GM18526 (cell line): Measurements from ENCODE around the gene BCAR1.

Experiments
- POLR2A ChIP-seq: IDR thresholded peaks from 3 replicates; pipeline ENCODE4 v1.6.1; 2011; ENCODE audit not compliant: insufficient read length; ENCODE audit errors: extremely low read depth

The BCAR1 gene

DNA sequence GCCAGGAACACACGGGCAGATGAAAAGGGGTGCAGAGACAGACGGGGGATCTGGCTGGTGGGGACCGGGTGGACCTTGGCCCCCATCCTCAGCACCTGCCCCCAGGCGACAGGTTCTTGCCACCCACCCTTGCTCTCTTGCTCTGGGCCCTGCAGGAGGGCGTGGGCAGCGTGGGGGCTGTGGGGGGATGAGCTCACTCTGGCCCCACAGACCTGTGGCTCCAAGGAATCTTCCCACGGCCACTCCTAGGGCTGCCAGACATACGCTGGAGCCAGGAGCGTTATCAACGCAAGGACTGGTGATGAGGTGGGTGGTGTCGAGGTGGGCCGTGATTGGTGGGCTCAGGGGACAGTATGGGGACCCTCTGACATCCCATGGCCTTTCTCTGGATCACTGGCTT is 26.3 kb downstream of the BCAR1 start:
- no peak for TF ChIP-seq POLR2A

DNA sequence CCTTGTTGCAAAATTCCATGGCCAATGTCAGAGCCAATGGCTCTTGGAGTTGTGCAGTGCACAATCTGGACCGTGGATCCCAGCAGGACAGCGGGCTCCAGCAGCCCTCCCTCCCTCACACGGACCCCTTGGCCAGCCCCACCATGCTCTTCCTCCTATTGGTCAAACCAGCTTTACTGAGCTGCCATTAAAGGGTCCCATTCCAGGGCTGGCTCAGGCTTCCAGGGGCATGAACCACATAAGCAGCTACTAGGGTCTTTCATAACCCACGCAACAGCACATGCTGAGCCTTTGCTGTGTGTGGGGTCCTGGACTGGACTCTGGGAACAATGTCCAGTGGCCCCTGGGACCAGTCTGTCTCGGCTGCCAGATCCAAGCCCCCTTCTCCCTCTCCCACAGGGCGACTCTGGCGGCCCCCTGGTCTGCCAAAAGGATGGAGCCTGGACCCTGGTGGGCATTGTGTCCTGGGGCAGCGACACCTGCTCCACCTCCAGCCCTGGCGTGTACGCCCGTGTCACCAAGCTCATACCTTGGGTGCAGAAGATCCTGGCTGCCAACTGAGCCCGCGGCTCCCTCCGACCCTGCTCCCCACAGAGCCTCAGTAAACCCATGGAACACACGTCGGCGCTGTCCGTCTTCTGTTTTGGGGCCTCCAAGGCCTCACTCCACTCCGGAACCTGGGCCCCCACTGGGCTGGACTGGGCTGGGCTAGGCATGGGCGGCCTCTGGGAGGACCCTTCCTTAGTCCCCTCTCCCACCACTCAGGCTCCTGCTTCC is 26.9 kb downstream of the BCAR1 start:
- TF ChIP-seq POLR2A, result no peak

DNA sequence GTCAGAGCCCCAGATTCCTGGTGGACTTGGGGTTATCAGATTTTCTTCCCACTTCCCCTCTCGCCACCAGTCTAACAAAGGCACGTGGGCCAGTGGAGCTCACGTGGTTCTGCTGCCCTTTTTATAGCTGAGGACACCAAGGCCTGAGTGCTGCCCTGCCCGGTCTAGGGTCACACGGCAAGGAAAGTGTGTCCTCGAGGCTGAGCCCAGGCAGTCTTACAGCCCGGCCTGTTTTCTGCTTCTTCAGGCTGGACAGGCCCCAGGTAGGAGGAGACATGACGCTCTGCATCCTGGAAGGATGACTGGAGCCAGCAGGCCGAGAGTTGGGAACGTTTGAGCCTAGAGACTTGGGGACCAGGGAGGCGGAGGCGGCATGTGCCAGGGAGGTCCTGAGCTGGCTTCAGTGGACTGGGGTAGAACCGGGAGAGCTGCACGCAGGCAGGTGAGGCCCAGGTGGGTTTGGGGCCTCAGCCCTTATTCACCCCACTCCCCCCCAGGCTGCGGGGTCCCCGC is 29.1 kb downstream of the BCAR1 start:
- no peak for TF ChIP-seq POLR2A

DNA sequence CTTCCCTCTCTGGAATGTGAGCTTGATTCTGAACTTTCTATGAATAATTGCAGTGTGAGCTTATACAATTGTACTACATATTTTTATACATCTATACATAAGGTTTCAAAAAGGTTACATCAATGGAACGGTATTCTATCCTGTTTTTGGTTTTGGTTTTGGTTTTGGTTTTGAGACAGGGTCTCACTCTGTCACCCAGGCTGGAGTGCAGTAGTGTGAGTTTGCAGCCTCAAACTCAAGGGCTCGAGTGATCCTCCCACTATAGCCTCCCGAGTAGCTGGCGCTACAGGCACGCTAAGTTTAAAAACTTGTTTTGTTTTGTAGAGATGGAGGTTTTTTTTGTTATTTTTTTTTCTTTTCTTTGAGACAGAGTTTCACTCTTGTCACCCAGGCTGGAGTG is 31.6 kb downstream of the BCAR1 start:
- TF ChIP-seq POLR2A, result no peak

DNA sequence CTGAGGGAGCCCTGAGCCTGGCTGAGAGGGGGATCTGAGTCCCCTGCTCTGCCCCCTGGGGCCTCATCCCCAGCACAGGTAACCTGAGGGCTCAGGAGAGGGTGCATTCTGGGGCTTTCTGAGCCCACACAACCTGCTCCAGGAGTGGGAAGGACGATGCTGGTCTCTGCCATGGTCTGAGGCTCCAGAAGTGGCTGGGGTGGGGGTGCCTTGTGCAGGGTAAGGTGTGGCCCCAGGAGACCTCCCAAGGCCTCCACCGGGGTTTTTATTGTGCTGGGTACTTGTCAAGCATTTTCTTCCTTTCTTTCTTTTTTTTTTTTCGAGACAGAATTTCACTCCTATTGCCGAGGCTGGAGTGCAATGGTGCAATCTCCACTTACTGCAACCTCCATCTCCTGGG is 32.3 kb downstream of the BCAR1 start:
- TF ChIP-seq POLR2A, result no peak

DNA sequence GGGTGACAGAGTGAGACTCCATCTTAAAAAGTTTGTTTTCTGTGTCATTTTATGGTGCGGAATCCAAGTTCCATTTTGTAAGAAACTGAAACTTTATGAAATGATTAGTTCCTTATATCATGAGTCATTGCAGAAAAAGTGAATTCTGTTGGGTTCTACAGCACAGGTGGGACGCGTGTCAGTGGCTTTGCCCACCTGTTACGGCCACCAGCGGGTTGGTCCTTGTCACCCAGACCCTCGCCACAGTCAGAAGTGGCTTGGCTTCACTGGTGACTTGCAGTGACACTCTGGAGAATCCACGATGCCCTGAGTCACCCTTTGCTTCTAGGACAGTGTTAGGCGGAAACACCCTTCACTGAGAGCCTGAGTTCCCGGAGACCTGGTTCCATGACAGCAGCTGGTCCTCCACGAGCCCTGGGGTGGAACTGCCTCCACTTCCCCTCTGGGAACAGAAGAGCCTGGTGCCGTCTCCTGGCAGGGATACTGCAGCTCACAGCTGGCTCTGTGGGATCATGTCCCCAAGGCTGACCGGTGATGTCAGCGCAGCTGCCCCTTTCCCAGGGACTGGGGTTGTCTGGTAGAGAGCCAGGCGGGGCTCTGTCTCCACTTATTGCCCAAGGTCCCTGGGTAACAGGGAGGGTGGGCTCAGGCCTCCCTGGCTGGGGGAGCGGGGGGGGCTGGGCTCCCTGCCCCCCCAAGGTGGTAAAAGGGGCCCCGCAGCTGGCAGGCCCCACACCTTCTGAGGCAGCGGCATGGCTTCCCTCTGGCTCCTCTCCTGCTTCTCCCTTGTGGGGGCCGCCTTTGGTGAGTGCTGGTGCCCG is 33.0 kb downstream of the BCAR1 start, which contains the start of gene CTRB1:
Gene CTRB1, plus strand, starts transcription at position 733 of the 821 bp plus-strand sequence. Its CDS starts 20 bp downstream, at position 753.
- no peak for TF ChIP-seq POLR2A

DNA sequence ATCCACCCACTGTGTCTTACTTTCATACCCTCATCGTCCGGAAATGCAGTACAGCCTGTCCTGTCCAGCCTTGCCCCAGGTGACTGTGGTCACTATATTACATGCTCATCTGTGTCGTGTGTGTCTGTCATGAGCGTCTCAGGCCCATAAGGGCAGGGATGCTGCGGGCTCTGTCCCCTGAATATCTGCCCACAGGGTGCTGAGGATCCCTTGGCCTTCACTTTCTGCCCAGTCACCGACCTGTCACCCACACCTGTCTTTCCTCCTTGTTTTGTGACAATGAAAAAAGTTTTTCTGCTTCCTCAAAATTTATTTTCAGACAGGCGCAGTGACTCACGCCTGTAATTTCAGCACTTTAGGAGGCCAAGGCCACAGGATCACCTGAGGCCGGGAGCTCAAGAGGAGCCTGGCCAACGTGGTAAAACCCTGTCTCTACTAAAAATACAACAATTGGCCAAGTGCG is 34.0 kb downstream of the BCAR1 start:
- no peak for TF ChIP-seq POLR2A

DNA sequence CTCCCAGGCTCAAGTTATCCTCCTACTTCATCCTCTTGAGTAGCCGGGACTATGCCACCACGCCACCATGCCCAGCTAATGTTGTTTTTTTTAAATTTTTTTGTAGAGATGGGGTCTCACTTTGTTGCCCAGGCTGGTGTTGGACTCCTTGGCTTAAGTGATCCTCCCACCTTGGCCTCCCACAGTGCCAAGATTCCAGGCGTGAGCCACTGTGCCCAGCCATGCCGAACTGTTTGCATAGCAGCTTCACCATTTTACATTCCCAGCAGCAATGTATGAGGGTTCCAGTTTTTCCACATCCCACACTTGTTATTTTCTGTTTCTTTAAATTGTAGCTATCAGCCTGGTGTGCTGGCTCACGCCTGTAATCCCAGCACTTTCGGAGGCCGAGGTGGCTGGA is 34.8 kb downstream of the BCAR1 start:
- no peak for TF ChIP-seq POLR2A

DNA sequence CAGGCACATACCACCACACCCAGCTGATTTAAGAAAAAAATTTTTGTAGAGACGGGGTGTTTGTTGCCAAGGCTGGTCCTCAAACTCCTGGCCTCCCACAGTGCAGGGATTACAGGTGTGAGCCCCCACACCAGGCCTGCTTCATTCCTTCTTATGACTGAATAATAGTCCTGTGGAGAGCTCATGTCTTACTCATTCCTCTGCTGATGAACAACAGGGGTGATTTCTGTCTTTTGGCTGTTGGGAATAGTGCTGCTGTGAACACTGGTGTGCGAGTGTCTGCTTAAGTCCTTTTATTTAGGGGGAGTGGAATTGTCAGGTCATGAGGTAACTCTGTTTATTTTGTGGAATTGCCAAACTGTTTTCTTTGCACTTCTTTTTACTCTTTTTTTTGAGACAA is 35.3 kb downstream of the BCAR1 start:
- no peak for TF ChIP-seq POLR2A

DNA sequence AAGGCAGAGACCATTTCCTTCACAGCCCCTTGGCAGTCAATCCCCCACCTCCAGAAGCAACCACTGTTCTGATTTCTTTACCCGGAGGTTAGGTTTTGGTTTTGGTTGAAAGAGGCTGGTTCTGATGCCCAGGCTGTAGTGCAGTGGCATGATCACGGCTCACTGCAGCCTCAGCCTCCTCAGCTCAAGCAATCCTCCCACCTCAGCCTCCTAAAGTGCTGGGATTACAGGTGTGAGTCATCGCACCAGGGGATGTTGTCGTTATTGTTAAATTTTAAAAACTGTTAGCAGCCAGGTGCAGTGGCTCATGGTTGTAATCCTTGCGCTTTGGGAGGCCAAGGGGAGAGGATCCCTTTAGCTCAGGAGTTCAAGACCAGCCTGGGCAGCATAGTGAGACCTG is 41.5 kb downstream of the BCAR1 start:
- TF ChIP-seq POLR2A, result no peak

DNA sequence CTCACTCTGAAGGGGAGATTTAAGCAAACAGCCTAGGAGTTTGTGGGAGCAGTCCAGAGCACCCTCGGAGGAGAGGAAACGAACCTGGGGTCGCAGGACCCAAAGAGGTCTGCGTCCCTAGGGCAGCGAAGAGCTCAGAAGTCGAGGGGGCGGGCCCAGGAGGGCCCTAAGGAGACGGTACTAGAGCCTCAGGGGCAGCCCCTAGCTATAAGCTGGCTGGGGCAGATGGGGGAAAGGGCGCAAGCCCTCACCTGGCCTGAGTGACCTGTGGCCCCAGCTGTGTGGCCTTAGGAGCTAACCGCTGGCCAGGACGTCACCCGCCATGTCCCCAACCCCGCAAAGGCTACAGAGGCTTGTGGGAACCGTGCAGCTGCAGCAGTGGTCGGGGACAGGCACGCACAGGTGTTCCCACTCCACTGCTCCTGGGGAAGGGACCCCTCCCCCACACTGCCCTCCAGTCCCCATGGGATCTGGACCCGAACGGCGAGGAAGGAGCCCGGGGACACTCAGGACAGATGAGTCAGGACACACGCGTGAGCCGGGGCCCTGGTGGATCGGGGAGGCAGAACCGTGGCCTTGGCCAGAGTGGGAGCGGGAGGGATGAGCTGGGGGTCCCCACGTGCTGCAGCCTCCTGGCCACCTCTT is 42.4 kb downstream of the BCAR1 start:
- no peak for TF ChIP-seq POLR2A

DNA sequence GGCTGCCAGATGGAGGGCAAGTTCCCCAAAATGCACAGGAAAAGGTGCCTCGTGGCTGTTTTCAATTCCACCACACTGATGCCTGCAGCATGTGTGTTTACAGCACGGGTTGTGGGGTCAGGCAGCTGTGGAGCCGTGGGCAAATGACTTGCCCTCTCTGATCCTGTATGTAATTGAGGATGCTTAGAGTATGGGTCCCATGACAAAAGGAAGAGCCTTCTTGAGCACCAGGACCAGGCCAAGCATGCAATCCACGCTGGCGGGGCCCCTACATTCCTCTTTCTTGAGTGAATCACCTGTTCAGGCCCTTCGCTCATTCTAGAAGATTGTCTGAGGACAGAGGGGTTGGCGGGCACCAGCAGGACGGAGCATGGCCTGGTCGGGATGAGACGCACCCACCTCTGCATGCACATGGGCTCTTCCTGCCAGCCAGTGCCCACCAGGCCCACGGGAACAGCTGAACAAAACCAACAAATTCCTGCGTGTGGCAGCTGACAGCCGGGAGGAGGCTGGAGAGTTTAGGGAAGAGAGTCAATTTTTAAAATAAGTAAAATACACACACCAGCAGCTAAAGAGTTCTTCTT is 43.1 kb downstream of the BCAR1 start:
- TF ChIP-seq POLR2A, result no peak

DNA sequence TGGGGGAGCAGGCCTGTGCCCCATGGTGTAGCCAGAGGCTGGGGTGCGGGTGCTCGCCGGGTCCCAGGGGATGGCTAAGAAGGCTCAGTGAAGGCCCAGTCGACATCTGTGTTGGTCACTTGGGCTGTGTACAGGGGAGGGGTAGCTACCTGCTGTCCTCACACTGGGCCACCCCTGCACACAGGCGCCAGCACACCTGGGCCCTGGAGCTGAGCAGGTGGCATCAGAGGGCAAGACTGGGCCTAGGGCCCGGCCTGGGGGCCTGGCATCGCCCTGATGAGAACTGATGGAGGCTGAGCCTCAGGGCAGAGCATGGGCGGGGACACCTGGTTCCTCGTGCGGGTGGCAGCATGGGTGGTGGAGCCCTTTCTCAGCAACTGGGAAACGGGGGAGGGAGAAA is 43.6 kb downstream of the BCAR1 start:
- no peak for TF ChIP-seq POLR2A

DNA sequence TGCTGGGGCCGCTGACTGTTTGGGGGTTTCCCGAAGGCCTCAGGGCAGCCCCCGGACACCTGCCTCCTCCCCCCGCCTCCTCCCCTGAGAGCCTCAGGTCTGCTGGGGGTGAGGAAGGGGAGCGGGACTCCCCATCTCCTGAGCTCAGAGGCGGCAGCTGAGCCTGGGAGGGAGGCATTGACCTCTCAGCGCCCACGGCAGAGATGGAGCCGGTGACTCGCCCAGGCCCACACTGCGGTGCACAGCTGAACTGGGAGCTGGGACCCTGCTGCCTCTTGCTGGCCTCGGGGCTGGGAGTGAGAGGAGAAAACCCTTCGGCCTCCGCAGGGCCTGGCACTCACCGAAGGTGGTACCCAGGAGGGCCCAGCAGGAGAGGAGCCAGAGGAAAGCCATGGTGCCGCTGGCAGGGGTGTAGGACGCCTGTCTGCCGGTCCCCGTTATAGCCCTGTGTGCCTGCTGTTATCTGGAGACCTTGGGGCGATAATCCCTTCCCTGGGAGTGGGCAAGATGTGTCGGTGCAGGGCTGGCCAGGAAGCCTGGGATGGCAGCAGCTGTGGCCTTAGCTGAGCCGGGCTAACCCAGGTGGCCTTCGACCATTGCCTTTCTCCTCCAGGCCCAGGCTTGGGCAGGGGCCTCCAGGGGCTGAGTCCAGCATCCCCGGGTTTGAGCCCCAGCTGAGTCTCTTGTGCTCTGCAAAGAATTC is 44.5 kb downstream of the BCAR1 start, which contains the start of gene CTRB2:
Gene CTRB2, minus strand, starts transcription at position 413 of the 703 bp plus-strand sequence. Its CDS starts 20 bp downstream, at position 393.
- no peak for TF ChIP-seq POLR2A
